HG02852 (cell line): ENCODE data around the gene LRRC46.

Experiments
- ATAC-seq: cut with Tn5 transposase; IDR thresholded peaks from one replicate; pipeline ENCODE4 v1.9.1; 2021; ENCODE audit warnings: mild to moderate bottlenecking, moderate library complexity; ENCODE audit not compliant: unreplicated experiment

LRRC46 gene, protein sequence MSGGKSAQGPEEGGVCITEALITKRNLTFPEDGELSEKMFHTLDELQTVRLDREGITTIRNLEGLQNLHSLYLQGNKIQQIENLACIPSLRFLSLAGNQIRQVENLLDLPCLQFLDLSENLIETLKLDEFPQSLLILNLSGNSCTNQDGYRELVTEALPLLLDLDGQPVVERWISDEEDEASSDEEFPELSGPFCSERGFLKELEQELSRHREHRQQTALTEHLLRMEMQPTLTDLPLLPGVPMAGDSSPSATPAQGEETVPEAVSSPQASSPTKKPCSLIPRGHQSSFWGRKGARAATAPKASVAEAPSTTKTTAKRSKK

DNA sequence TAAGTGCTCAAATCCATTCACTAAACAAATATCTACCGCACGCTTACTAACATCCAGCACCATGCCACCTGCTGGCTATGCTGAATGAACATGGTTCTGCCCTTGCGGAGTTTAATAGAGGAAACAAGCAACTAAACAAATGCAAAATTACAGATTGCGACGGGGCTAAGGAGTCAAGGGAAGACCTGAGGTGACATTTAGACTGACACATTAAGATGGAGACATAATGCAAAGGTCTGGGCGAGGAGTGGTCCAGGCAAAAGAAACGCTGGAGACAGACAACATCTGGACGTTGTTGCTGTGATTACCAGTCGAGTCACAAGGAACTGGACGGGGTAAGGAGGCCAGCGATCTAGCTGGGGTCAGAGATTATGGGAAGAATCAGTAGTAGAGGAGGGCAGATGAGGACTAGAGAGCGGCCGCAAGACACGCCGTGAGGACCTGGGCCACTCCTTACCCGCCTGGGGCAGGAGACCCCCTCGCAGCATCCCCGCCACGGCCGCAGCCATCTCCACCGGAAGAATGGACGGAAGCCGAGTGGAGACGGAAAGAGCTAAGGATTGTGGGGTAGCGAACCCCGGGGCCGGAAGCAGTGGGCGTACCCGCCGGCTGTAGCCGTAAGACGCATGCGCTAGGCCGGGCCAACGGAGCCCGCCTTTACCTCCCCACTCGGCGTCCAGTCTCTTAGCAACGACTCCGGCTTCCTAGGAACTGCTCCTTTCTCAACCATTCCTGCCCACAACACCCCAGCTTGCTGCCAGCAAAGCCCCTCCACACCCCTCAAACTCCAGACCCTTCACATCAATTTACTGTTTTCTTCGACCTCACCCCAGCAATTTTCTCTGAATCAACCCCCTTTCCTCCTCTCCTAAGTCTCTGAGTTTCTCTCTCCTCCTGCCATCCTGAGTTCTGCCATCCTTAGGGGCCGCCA is at the start of gene LRRC46, which contains the start of gene MRPL10:
TSS of gene LRRC46 (plus strand) at position 668 of the 931 bp plus-strand sequence. CDS start 320 bp downstream, outside the sequence.
TSS of gene MRPL10 (minus strand) at position 539 of the 931 bp plus-strand sequence. CDS start at position 509, 30 bp downstream.
- ATAC-seq: peak; percentile 88

DNA sequence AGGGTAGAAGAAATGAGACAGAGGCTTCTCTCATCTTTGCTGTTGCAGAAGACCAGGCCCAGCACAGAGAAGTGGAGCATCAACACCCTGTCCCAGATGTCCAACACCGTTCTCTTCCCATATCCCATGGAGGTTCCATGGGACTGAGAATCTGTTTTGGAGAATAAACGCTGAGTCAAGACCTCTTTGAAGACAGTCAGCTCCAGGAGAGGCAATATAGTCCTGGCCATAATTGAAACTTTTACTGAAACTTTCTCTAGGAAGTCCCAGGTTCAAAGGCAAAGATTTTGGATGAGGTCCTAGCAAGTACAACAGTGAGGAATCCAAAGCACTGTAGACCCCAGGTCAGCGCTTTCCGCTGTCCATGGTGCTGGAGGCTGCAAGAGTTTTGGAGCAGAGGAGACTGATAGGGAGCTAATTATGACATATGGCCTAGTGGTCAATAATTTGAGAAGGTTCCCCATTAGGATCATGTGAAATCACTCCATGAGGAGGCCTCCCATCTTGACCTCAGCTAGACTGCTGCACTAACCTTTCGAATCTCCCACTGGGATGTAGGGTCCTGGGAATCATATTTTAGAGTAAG is 45.8 kb upstream of the LRRC46 start:
- no peak for ATAC-seq

DNA sequence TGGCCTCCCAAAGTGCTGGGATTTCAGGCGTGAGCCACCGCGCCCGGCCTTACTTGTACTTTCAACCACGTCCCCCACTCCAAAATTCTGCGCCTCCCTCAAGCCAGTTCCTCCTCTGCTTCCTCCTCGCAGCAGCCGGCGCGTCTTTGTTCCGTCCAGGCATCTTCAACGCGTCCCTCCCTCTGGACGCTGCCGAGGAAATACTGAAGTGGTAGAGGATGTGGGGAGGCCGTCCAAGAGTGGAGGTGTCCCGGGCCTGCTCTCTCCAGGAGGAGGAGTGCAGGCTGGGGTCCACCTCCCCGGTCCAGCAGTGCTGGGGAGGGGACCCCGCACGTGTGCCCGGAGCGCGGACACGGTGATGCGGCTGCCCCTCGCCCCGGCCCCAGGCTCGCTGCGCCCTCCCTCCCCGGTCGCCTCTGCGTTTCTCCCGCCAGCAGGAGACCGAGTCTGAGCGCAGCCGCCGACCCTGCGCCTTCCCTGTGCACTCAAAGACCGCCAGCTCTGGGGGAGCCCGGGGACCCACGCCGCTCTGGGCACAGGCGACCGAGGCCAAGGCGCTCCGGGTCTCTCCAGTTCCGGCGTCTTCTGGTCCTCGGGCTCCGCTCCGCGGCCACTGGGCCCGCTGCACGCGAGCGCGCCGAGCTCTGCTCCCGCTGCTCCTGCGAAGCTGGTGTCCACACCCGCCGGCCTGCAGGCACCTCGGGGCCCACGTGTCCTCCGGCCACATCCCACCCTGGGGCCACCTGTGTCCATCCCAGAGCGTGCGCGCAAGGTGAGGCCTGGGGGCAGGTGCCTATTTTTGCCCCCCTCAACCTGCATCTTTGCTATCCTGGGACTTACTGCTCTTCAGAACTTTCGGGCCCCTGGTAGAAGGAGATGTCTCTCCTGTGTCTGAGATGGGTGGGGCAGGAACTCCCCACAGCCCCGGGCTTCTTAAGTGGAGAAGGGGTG is 41.6 kb upstream of the LRRC46 start:
- ATAC-seq: no peak

DNA sequence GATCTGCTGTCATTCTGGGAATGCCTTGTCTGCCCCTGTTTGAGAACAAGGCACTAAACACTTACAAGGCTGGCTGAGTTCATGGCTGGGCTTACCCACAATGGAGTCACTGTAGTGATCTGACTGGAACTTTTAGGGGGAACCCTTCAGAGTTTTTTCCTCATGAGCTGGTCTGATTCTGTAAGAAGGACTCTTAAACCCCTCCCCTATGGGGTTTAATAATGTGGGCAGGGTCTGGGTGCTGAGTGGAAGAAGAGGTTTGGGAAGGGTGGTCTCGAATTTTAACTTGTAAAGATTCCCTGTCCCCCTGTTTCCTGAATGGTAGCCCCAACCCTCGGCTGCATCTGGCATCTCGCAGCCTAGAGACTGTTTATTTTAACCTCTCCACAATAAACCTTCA is 40.4 kb upstream of the LRRC46 start:
- ATAC-seq: no peak

DNA sequence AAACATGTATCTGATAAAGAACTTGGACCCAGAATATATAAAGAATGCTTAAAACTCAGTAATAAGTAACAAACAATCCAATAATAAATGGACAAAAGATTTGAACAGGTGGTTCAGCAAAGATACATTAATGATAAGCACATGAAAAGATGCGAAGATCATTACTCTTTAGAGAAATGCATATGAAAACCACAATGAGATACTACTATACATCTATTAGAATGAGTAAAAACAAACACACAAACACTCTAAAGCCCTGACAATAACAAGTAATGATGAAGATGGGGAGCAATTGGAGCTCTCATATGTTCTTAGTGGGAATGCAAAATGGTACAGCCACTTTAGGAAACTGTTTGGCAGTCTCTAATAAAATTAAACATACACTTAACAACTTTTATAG is 39.0 kb upstream of the LRRC46 start:
- no peak for ATAC-seq

DNA sequence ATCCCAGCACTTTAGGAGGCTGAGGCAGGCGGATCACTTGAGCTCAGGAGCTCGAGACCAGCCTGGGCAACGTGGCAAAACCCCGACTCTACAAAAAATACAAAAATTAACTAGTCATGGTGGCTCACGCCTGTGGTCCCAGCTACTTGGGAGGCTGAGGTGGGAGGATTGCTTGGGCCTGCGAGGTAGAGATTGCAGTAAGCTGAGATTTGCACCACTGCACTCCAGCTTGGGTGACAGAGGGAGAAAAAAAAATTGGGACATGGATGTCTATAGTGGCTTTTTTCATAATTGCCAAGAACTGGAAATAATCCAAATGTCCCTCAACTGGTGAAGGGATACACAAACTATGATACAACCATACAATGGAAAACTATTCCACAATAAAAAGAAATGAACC is 38.5 kb upstream of the LRRC46 start:
- no peak for ATAC-seq

DNA sequence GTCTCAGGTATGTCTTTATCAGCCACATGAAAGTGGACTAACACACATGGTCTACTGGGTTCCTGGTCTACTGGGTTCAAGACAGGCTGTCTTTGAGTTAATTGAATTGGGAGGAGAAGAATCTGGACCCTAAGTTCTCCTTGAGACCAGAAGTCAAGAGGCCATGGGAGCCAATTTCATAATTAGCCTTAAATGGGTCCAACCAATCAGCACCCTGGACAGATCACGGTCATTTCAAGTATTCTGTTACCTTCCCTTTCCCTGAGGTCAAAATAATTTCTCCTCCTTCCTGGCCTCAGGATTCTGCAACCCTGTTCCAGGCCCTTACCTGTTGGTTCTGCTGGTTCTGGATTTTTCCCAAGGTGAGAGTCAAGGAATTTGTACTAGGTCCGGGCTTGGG is 33.7 kb upstream of the LRRC46 start:
- no peak for ATAC-seq

DNA sequence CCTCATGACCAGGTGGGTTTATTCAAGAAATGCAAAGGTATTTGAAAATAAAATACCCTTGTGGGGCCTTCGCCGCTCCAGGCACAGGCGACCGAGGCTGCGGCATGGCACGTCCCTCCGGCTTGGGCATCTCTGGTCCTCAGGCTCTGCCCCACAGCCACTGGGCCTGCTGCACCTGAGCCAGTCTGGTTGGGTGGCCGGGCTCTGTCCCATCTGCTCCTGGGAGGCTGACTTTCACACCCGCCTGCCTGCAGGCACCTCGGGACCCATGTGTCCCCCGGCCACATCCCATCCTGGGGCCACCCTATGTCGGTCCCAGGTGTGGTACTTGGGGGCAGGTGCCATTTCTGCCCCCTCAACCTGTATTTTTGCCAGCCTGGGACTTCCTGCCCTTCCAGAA is 30.8 kb upstream of the LRRC46 start:
- no peak for ATAC-seq

DNA sequence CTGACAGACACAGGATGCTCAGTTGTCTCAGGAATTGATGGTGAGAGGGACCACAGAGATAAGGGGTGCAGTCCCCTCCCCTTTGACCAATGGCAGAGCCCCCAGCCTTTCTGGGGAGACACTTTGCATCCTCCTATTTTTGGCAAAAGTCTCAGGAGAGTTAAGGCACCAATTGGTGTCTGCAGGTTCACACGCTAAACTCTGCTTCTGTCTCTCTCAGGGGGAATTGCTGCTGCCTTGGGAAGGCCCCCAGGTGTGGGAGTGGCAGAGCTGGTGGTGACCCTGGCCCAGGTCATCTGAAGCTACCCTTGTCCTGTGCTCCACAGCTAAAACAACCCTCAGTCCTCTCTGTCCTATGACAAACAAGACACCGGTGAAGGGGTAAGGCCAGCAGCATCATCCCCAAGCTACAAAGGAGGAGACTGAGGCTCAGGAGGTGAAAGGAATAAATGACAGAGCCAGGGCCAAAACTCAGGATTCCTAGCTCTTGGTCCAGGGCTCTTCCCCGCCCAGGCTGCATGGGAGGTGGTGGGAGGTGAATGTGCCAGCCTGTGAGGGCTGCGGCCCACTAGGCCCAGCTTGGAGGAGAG is 30.2 kb upstream of the LRRC46 start:
- ATAC-seq: no peak

DNA sequence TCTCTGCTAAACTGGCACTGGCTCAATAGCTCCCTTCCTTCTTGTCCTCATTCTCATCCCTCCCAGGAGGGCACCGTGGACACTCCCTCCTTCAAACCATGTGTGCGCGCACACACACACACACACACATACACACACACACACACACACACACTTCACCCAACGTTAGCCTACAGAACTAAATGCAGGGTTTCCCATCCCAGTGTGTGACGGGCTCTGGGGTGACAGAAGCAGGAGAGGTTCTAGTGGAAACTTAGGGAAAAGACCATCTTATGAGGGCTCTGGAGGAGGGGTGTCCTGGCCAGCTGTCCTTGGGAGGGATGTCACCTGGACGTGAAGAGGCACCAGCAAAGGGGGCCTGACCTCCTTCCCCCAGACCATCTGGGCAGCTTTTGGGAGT is 29.6 kb upstream of the LRRC46 start:
- ATAC-seq: no peak

DNA sequence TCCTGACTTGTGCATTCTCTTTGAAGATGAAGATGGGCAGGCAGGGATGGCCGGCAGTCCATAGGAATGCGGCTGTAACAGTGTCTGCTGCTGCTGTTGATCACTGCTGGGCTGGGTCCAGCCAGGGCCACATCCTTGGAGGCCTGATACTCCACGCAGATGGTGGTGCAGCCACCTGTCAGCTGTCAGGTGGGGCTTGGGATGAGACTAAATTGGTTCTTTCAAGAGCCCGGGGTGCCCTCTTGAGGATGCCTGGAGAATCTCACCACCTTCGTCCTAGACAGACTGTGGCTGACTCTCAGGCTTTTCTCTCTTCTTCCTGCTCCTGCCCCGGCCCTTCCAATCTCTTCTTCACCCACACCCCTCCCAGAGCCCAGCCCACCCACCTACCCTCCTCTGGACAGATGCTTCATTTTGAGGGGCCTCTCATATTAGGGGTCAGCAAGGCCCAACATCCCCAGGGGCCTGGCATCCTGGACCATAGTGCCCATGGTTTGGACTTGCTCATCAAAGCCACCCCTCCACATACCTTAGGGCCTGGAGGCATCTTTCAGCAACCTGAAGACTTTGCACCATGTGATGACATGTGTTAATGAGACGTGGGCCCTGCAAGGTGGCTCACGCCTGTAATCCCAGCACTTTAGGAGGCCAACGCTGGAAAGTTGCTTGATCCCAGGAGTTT is 29.0 kb upstream of the LRRC46 start:
- no peak for ATAC-seq

DNA sequence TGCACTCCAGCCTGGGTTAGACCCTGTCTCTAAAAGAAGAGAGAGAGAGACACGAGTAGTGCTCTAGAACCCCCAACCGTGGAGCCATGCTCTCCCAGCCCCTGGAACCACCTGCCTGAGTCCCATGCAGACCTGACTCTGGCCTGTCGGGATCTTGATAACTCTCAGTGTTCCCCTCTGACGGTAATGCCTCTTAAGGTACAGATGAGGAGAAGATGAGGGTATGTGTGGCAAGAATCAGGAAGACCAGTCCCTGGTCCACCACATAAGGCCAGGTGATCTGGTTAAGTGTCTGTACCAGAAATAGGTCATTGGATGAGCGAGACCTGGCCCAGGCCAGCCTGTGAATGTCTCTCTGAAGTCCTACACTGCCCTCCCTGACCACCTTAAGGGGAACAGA is 28.3 kb upstream of the LRRC46 start:
- ATAC-seq: no peak

DNA sequence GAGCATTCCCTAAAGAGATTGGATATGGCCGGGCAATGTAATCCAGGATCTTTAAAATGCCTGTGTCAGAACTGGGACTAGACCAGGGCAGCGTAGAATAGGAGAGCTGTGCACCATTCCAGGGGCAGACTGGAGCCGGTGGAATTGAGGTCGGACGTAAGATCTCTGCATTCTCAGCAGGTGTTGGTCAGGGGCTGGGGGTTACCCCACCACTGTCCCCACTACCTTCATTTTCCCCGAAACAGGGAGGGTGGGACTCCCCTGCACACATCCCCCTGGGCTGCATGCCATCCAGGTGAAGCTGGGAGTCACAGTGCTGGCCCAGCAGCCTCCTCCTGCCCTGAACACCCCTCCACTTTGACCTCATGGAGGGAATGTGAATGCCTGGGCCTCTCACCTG is 27.7 kb upstream of the LRRC46 start:
- no peak for ATAC-seq

DNA sequence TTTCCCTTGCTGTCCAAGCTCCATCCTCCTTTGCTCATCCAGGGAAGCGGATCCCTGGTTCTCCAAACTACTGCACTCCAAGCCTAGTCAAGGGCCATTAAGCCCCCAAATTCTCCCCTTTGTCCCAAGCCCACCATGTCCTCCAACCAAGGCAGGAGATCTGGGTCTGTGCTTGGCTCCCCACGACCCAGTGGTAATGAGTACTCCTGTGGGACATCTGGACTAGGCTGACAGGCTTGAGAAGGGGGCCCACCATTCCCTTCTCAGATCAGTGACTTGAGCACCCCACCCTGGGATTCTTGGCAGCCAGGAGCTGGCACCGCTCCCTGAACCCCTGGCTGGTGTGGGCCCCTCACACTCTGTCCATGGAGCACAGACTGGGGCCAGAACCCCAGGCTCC is 27.0 kb upstream of the LRRC46 start:
- no peak for ATAC-seq

DNA sequence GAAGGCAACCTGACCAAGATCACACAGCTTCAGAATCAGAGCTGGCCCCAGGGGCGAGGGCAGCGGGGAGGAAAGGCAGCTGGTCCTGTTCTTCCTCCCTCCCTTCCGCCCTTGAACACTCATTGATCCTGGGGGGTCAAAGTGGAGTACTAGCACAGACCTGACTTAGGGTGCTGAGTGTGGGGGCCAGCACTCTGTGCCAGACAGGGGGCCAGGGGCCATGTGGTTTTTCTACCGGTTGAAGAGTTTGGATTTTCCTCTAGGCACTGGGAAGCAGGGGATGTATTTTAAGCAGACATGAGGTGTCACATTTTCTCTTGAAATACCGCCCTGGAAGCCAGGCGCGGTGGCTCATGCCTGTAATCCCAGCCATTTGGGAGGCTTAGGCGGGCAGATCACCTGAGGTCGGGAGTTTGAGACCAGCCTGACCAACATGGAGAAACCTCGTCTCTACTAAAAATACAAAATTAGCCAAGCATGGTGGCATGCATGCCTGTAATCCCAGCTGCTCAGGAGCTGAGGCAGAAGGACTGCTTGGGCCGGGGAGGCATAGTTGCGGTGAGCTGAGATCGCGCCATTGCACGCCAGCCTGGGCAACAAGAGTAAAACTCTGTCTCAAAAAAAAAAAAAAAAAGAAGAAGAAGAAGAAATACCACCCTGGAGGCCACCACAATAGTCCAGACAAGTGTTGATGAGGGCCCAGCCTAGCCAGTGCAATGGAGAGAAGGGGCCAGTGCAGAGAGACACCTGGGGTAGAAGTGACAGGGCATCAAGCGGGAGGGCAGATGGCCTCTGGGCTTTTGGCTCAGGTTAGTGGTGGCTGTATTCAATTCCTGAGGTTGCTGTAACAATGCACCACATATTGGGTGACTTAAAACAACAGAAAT is 25.2 kb upstream of the LRRC46 start:
- no peak for ATAC-seq

DNA sequence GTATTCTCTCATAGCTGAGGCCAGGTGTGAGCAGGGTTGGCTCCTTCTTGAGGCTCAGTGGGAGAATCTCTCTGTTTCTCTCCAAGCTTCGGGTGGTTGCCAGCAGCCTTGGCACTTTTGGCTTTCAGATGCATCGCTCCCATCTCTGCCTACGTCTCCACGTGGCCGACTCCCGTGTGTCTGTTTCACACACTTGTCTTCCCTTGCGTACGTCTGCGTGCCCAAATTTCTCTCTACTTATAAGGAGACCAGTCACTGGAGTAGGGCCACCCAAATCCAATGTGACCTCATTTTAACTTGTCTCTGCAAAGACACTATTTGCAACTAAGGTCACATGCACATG is 24.6 kb upstream of the LRRC46 start:
- no peak for ATAC-seq

DNA sequence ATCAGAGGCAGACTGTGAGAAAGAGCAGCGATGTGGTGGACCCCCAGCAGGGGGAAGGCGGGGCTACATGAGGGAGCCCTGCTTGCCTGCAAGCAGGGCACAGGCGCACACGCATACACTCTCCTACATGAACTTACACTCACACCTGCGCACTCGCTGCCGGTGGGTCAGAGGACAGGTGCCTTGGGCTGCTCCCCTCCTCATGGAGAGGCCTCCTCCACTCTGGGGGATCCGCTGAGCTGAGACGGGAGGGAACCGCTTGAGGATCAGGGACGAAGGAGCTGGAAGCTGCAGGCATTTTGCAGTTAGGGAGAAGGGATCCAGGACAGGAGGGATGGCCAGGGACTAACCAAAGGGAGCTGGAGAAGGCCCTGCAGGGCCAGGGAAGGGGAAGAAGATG is 24.0 kb upstream of the LRRC46 start:
- no peak for ATAC-seq

DNA sequence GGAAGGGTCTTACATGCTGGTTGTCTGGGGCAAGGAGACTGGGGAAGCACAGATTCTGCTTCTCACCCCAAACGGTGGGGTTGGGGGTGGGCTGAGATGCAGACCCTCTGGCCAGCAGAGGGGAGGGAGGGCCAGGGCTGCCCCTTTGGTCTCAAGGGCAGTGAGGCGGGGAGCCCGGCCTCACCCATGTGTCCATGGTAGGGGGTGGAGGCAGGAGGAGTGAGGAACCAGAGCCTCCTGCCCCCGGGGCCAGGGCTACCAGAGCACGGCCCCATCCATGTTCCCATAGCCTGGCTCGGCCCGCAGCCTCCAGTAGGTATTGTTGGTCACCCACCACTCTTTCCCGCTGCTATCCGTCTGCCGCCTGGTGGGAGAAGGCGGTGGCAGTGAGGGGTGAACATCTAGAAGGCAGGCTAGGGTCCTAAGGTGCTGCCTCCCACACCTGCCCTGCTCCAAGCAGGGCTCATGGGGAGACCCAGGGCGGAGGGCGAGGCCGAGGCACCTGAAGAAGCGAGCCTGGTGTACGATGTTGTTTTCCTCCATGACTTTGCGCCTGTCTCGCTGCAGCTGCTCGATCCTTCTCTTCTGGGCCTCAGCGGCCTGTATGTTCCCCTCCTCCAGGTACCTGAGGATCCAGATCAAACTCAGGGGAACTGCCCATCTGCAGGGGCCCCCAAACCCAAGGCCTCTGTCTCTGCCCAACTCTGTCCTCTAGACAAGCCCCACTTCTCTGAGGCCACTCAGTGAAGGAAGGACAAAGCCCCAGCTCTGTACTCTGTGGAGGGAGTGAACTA is 23.2 kb upstream of the LRRC46 start:
- ATAC-seq: no peak
